HCT116 (cell line): Measurements from ENCODE around the gene OR51F1. TPM values are rescaled to one million over a fixed set of nuclear protein-coding genes. Genes with fewer than 3 reads are reported as not detected.
"Not testable (repeated sequence)": the region's sequence is repeated elsewhere in the genome, so short reads cannot be mapped to it uniquely, and the experiment has no call there.

Experiments used
- ATAC-seq: fragments of 200-7000 bp; cut with Tn5 transposase; 2 replicates; pipeline ENCODE4 v1.9.1; 2020; ENCODE audit warnings: mild to moderate bottlenecking, moderate library complexity
- BruUV-seq: library from RNA; stranded (reverse); fragments of 400-500 nt; replicated peaks from 2 replicates; lab custom pipeline; 2021; lab: Mats Ljungman, UMichigan
- CTCF ChIA-PET: fragments of 300-600 bp; sonication (Branson Sonifier 250); formaldehyde crosslinking; loops from one replicate; lab custom pipeline; 2021; ENCODE audit warnings: antibody characterized with exemption; lab: Charles Lee
- POLR2A ChIA-PET: fragments of 300-600, 350-600 bp; sonication (Branson Sonifier 250); formaldehyde crosslinking; loops from one replicate; lab custom pipeline; 2021; ENCODE audit warnings: antibody characterized with exemption; lab: Charles Lee
- RAD21 ChIA-PET, 2 experiments: fragments of 300-600 bp; sonication (Branson Sonifier 250); formaldehyde crosslinking; loops; one replicate each; lab custom pipeline; 2023; ENCODE audit warnings: low total read pairs in 2 of 2; ENCODE audit not compliant: uncharacterized antibody in 2 of 2, unreplicated experiment in 2 of 2, low non-redundant PET in 1 of 2; lab: Charles Lee
- DNase-seq: peaks from one replicate; pipeline ENCODE4 v3.0.0-alpha.2; 2010; ENCODE audit warnings: low read depth, low spot score
- H2AFZ ChIP-seq: fragments of 200-600 bp; shearing (Covaris generic), sonication (generic); 2 replicates; pipeline ENCODE4 v1.6.1; 2017; ENCODE audit warnings: low read depth, mixed run types, mixed read lengths, antibody characterized with exemption, low read length; ENCODE audit not compliant: poor library complexity, severe bottlenecking
- H3K27ac ChIP-seq: 2 replicates; pipeline ENCODE4 v1.5.1; 2012; ENCODE audit warnings: low read depth, low read length
- H3K27me3 ChIP-seq: fragments of 200-600 bp; sonication (generic); 2 replicates; pipeline ENCODE4 v1.6.1; 2016; ENCODE audit warnings: mixed run types, low read length, mixed read lengths; ENCODE audit not compliant: insufficient read depth
- H3K36me3 ChIP-seq, 2 experiments: fragments of 200-500 bp in 1 of 2; fragments of 200-600 bp in 1 of 2; sonication (Bioruptor generic) in 1 of 2; sonication (generic) in 1 of 2; 2 replicates each; pipeline versions ENCODE4 v1.5.1 to v1.6.1; 2014 to 2016; ENCODE audit warnings: low read length in 2 of 2, inconsistent platforms in 1 of 2, mixed read lengths in 1 of 2, mixed run types in 1 of 2; ENCODE audit not compliant: insufficient read depth in 2 of 2, control insufficient read depth in 1 of 2
- H3K4me1 ChIP-seq, 2 experiments: fragments of 200-600 bp in 1 of 2; sonication (generic) in 1 of 2; 2 replicates each; pipeline versions ENCODE4 v1.5.1 to v1.6.1; 2012 to 2017; ENCODE audit warnings: low read length in 2 of 2, inconsistent platforms in 1 of 2, mild to moderate bottlenecking in 1 of 2, mixed read lengths in 1 of 2, mixed run types in 1 of 2, moderate library complexity in 1 of 2; ENCODE audit not compliant: insufficient read depth in 2 of 2, control insufficient read depth in 1 of 2
- H3K4me2 ChIP-seq: fragments of 200-600 bp; sonication (generic); 2 replicates; pipeline ENCODE4 v1.6.1; 2017; ENCODE audit warnings: mixed run types, low read length, mixed read lengths
- H3K4me3 ChIP-seq, 2 experiments: fragments of 200-600 bp in 1 of 2; sonication (generic) in 1 of 2; replicated peaks in 1 of 2; 2 replicates each; pipeline ENCODE4 v1.5.1; 2011 to 2016; ENCODE audit warnings: low read length in 2 of 2, control low read depth in 1 of 2, low read depth in 1 of 2, mild to moderate bottlenecking in 1 of 2, mixed read lengths in 1 of 2, mixed run types in 1 of 2
- H3K79me2 ChIP-seq: fragments of 200-600 bp; sonication (generic); 2 replicates; pipeline ENCODE4 v1.6.1; 2017; ENCODE audit warnings: mild to moderate bottlenecking, mixed run types, low read length, moderate library complexity, mixed read lengths; ENCODE audit not compliant: insufficient read depth
- H3K9ac ChIP-seq: fragments of 200-600 bp; sonication (generic); 2 replicates; pipeline ENCODE4 v1.6.1; 2016; ENCODE audit warnings: low read length, mixed read lengths
- H3K9me2 ChIP-seq: fragments of 200-600 bp; sonication (generic), shearing (Covaris generic); 2 replicates; pipeline ENCODE4 v1.6.1; 2017; ENCODE audit warnings: mixed run types, mild to moderate bottlenecking, moderate library complexity; ENCODE audit not compliant: insufficient read depth
- H3K9me3 ChIP-seq, 2 experiments: fragments of 200-500 bp in 1 of 2; fragments of 200-600 bp in 1 of 2; sonication (Bioruptor generic) in 1 of 2; sonication (generic) in 1 of 2; 2 replicates each; pipeline ENCODE4 v1.6.1; 2014 to 2017; ENCODE audit warnings: low read length in 2 of 2, mixed read lengths in 2 of 2, inconsistent platforms in 1 of 2, low read depth in 1 of 2, mild to moderate bottlenecking in 1 of 2, mixed run types in 1 of 2, moderate library complexity in 1 of 2; ENCODE audit not compliant: control insufficient read depth in 1 of 2, insufficient read depth in 1 of 2
- H4K20me1 ChIP-seq: fragments of 200-600 bp; sonication (generic), shearing (Covaris generic); 2 replicates; pipeline ENCODE4 v1.6.1; 2017; ENCODE audit warnings: mixed run types, mild to moderate bottlenecking, moderate library complexity; ENCODE audit not compliant: insufficient read depth
- CTCF ChIP-seq, 3 experiments: fragments of 200-600 bp in 1 of 3; sonication (generic) in 1 of 3; IDR thresholded peaks in 2 of 3; conservative IDR thresholded peaks in 1 of 3; 2 replicates each; pipeline ENCODE4 v1.5.1; 2012 to 2017; ENCODE audit warnings: low read depth in 2 of 3, low read length in 2 of 3, antibody characterized with exemption in 1 of 3, borderline replicate concordance in 1 of 3, control low read depth in 1 of 3, mild to moderate bottlenecking in 1 of 3, mixed read lengths in 1 of 3, mixed run types in 1 of 3, moderate library complexity in 1 of 3; ENCODE audit not compliant: insufficient read depth in 1 of 3
- RAD21 ChIP-seq: IDR thresholded peaks from 2 replicates; pipeline ENCODE4 v1.6.1; 2012; ENCODE audit warnings: low read depth, mild to moderate bottlenecking
- intact Hi-C: fragments of 100-400 bp; cut with micrococcal nuclease; formaldehyde crosslinking; loops from 2 replicates; pipeline ENCODE4 v1.10.0; 2022
- total RNA-seq: library from RNA; stranded (reverse); gene quantifications from one replicate; pipeline ENCODE4 v1.2.1, GENCODE V29; 2021; ENCODE audit not compliant: unreplicated experiment

OR51F1 gene
- total RNA-seq, 1 experiment from 2014 or later, result not detected

- H3K36me3 ChIP-seq, ATAC-seq, BruUV-seq, H3K9me2 ChIP-seq, H2AFZ ChIP-seq, POLR2A ChIA-PET, RAD21 ChIA-PET, H3K4me3 ChIP-seq, H3K4me2 ChIP-seq, H3K27ac ChIP-seq, H3K4me1 ChIP-seq, H4K20me1 ChIP-seq, DNase-seq, H3K79me2 ChIP-seq, intact Hi-C loops, H3K9me3 ChIP-seq, H3K9ac ChIP-seq: not testable (repeated sequence)
- CTCF ChIA-PET, result interaction anchor here (0.6 to 1.3 kb wide), 2 partner anchors 12 to 87 kb away, joined by 3 read pairs; no protein-coding TSS in a partner anchor
- H3K27me3 ChIP-seq, result peaks cover 32% of the 10 kb centered on the region
- TF ChIP-seq RAD21, result peak; percentile 14; the same call in 1 of the 2 replicates
- peak in 2 of 3 experiments; percentile 32 to 51; a peak in 4 of 6 replicates for TF ChIP-seq CTCF (IDR thresholded peaks at IDR 0.05 in 2 of 3, conservative IDR thresholded peaks at IDR 0.05 in 1 of 3; ENCODE audit: borderline replicate concordance in 1 of 3, insufficient read depth in 1 of 3, low read depth in 2 of 3, low read length in 2 of 3)
Observed at GRCh38 chr11:4722616-4723534, 46.9 kb downstream of the OR51F1 start.

Other genes starting within 250 kb of the OR51F1 start
- not detected for gene OR52M1, start 224.7 kb downstream of the OR51F1 start, total RNA-seq
- gene OR52I2, start 188.2 kb downstream of the OR51F1 start, total RNA-seq, result not detected
- not detected for gene OR52I1, start 175.9 kb downstream of the OR51F1 start, total RNA-seq
- gene TRIM68, start 161.7 kb downstream of the OR51F1 start, total RNA-seq, result 8.3 TPM
- not detected for gene OR51D1, start 132.5 kb downstream of the OR51F1 start, total RNA-seq
- gene OR51E1, start 126.0 kb downstream of the OR51F1 start, total RNA-seq, result not detected
- not detected for gene OR51E2, start 72.1 kb downstream of the OR51F1 start, total RNA-seq
- gene MMP26, start 65.2 kb downstream of the OR51F1 start, total RNA-seq, result not detected
- gene OR52R1, start 34.4 kb upstream of the OR51F1 start, total RNA-seq, result not detected
- not detected for gene OR51F2, start 51.4 kb upstream of the OR51F1 start, total RNA-seq
- not detected for gene OR51S1, start 79.3 kb upstream of the OR51F1 start, total RNA-seq
- not detected for gene OR51T1, start 112.0 kb upstream of the OR51F1 start, total RNA-seq
- not detected for gene OR51A7, start 133.8 kb upstream of the OR51F1 start, total RNA-seq
- not detected for gene OR51G2, start 149.4 kb upstream of the OR51F1 start, total RNA-seq
- not detected for gene OR51G1, start 154.4 kb upstream of the OR51F1 start, total RNA-seq
- not detected for gene OR51A4, start 177.7 kb upstream of the OR51F1 start, total RNA-seq
- not detected for gene OR51A2, start 185.8 kb upstream of the OR51F1 start, total RNA-seq
- not detected for gene OR51L1, start 224.9 kb upstream of the OR51F1 start, total RNA-seq